ENCODE results near the gene UBE2G1. TPM values are rescaled to one million over a fixed set of nuclear protein-coding genes. Genes with fewer than 3 reads are reported as not detected.

UBE2G1 gene
- total RNA-seq, 1 experiment from 2014 or later = 36.7 TPM

DNA sequence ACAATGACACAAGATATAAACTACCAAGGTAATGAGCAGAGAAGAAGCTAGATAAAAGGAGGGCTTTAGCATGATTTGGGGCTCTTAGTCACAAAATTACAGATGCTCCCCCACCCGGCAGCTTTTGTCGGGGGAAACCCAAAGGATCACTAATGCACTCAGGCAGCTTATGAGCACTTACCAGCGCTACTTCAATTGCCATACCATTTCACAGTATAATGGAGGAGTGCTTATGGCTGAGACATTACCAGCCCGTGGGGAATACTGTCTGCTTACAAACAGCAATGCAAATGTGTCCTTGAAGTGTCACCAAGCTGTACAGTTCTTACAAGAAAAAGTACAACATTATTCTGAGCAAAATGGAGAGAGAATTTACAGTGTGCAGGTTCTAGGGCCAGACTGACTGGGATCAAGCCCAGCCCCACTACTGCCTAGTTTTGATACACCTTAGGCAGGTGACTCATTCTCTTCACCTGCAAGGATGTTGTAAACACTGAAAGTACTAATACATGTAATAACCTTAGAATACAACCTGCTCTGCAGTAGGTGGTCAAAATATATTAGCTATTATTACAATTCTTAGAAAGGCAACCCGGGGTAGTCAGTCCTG is 119.0 kb downstream of the UBE2G1 start:
- Histone ChIP-seq H3K9me3 (replicated peaks) (no peaks in the 10 kb centered on the region), H3K27me3 (no peaks in the 10 kb centered on the region), H3K4me1 (no peaks in the 10 kb centered on the region), H3K36me3 (no peaks in the 10 kb centered on the region), H3K27ac (no peak overlapping the region), H3K4me3 (no peak overlapping the region)
- DNase-seq = no peak

DNA sequence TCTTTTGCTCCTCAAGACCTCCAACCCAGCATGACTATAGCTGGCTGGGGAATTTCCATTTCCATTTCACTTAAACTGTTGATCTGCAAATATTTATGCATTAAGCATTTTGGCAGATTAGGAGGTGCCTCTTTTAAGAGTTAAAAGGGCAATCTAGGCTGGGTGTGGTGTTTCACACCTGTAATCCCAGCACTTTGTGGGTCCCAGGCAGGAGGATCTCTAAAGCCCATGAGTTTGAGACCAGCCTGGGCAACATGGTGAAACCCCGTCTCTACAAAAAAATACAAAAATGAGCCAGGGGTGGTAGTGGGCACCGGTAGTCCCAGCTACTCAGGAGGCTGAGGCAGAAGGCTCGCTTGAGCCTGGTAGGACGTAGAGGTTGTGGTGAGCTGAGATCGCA is 119.8 kb downstream of the UBE2G1 start:
- no peaks in the 10 kb centered on the region for H3K27me3 ChIP-seq
- H3K9me3 ChIP-seq (replicated peaks) = no peaks in the 10 kb centered on the region
- no peak overlapping the region for H3K27ac ChIP-seq
- DNase-seq = no peak
- H3K4me1 ChIP-seq = no peaks in the 10 kb centered on the region
- H3K4me3 ChIP-seq = no peak overlapping the region
- H3K36me3 ChIP-seq = no peaks in the 10 kb centered on the region

DNA sequence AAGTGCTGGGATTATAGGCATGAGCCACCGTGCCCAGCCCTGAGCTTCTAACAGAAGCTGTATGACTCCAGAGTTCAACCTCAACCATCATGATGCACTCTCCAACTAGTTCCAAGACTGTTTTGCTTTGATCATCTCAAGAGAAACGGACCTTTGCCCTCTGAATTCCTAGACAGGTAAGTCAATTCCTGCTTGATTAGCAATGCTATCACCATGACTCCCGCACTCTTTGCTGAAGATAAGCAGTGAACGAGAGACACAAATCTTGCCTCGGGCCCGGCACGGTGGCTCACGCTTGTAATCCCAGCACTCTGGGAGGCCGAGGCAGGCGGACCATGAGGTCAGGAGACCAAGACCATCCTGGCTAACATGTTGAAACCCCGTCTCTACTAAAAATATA is 124.9 kb downstream of the UBE2G1 start:
- H3K4me1 ChIP-seq = no peaks in the 10 kb centered on the region
- H3K4me3 ChIP-seq = no peak overlapping the region
- DNase-seq = no peak

GRCh38 chr17:4236456-4236855 is 130.0 kb downstream of the UBE2G1 start:
- no peak overlapping the region for H3K27ac ChIP-seq
- no peaks in the 10 kb centered on the region for H3K27me3 ChIP-seq
- H3K36me3 ChIP-seq = peaks cover 4% of the 10 kb centered on the region; the same call in 1 of the 2 replicates
- no peak overlapping the region for H3K4me3 ChIP-seq
- H3K4me1 ChIP-seq = no peaks in the 10 kb centered on the region
- no peak for DNase-seq
- no peaks in the 10 kb centered on the region for H3K9me3 ChIP-seq (replicated peaks)

More for the DNA sequence above, 124.9 kb downstream of the UBE2G1 start:
- Histone ChIP-seq H3K27ac (no peak overlapping the region), H3K36me3 (peaks cover 4% of the 10 kb centered on the region; the same call in 1 of the 2 replicates), H3K9me3 (replicated peaks) (no peaks in the 10 kb centered on the region), H3K27me3 (no peaks in the 10 kb centered on the region)

DNA sequence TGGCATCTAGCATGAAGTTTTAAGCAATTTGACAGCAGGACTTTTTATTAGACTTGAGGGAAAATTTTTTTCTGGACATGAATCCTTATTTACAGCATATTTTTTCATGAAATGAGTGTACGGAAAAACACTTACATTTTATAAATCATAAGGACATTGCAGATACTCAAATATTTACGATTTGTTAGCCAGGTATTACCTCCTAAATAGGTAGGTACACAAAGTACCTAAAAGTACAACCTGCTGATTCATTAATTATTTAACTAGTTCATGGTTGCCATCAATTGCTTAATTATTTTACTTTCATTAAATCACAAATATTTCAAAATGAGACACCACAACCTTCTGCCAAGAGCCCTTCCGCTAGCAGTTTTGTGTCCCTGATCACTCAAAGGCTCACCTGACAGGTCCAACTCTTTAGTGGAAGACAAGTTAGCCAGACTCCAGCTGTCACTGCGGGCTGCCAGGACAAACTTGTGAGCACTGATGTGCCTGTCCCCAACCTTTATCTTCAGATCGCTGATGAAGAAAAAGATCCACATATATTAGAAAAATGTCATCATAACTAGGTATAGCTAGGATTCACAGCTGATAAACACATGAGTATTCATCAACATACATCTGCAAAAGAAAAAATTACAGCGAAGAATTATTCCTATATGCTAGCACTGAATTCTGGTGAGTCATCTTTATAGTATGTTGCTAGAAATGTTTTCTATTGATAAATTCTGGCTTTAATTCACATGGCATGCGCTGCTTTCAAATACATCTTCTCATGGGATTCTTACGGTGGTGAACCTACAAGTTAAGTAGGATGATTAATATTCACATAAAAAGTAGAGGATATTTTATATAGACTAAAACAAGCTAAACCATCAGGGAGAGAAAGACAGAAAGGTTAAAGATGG is 130.8 kb downstream of the UBE2G1 start:
- Histone ChIP-seq H3K27me3 (no peaks in the 10 kb centered on the region), H3K4me1 (peaks cover under 1% of the 10 kb centered on the region; the same call in 1 of the 2 replicates), H3K4me3 (no peak overlapping the region), H3K9me3 (replicated peaks) (no peaks in the 10 kb centered on the region), H3K36me3 (peaks cover under 1% of the 10 kb centered on the region; the same call in 1 of the 2 replicates), H3K27ac (no peak overlapping the region)
- no peak for DNase-seq

GRCh38 chr17:4234401-4234800 is 132.1 kb downstream of the UBE2G1 start:
- H3K4me3 ChIP-seq = no peak overlapping the region
- H3K9me3 ChIP-seq (replicated peaks) = no peaks in the 10 kb centered on the region
- DNase-seq = no peak
- H3K27ac ChIP-seq = no peak overlapping the region
- peaks cover 12% of the 10 kb centered on the region; the same call in 1 of the 2 replicates for H3K4me1 ChIP-seq
- H3K36me3 ChIP-seq = no peaks in the 10 kb centered on the region
- H3K27me3 ChIP-seq = no peaks in the 10 kb centered on the region

DNA sequence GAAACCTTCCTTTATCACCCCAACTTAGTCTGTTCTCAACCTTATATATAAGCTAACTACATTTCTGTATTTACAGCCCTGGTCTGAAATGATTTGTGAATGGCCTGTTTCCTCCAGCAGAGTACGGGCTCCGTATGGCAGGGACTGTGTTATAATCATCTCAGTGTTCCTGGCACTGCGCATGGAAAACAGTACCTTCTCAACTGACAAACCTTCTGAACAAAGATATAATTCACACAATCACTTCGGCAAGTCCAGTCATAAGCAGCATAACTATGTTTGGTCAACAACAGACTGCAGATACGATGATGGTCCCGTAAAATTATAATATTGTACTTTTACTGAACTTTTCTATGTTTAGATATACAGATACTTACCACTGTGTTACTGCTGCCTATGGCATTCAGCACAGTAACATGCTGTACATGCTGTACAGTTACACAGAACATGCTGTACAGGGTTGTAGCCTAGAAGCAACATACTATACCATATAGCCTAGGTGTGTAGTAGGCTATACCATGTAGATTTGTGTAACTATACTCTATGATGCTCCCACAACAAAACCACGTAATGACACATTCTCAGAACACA is 132.7 kb downstream of the UBE2G1 start:
- Histone ChIP-seq H3K27ac (no peak overlapping the region), H3K27me3 (no peaks in the 10 kb centered on the region)

GRCh38 chr17:4232168-4232813 is 134.2 kb downstream of the UBE2G1 start:
- Histone ChIP-seq H3K4me1 (peaks cover 12% of the 10 kb centered on the region; the same call in 1 of the 2 replicates), H3K9me3 (replicated peaks) (no peaks in the 10 kb centered on the region), H3K27me3 (no peaks in the 10 kb centered on the region), H3K27ac (no peak overlapping the region), H3K4me3 (no peak overlapping the region), H3K36me3 (no peaks in the 10 kb centered on the region)
- no peak for DNase-seq

More for the DNA sequence above, 132.7 kb downstream of the UBE2G1 start:
- no peaks in the 10 kb centered on the region for H3K9me3 ChIP-seq (replicated peaks)
- H3K36me3 ChIP-seq = no peaks in the 10 kb centered on the region
- no peak overlapping the region for H3K4me3 ChIP-seq
- DNase-seq = no peak
- H3K4me1 ChIP-seq = peaks cover 12% of the 10 kb centered on the region; the same call in 1 of the 2 replicates

DNA sequence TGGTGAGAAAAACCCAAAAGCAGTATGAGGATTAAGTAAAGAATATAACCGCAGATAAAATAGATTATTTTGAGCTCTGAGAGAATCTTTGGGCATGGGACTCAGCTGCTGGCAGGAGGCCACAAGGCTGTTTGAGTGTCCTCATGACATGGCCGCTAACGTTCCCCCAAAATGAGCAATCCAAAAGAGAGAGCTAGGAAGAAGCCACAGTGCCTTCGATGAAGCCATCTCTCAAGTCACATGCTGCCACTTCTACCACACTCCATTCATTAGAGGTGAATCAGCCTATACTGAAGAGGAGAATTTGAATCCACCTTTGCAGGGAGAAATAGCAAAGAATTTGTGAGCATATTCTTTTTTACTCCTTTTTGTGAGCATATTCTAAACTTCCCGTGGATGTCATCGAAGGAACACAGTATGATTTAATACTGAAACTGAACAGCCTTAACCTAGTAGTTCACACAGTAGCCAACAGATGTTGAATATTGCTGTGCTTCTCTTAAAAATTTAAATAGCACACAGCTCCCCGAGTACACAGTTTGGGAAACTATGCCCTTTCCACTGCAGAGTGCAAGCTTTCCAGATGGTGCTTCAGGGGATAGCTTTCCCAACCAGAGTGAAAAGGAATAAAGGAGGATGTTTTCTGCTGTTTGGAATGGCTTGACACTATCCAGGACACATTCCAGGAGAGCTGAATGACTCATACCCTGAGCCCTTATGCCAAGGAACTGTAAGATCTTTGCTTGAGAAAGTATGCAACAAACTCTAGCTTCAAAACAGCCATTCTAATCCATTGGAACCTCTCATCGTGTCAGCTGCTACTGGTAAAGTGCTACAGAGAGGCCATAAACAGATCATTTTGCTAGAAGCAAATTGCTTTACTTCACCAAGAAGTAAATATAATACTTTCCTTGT is 136.6 kb downstream of the UBE2G1 start:
- H3K9me3 ChIP-seq (replicated peaks) = no peaks in the 10 kb centered on the region
- peak; percentile 26 to 55 for DNase-seq
- no peak overlapping the region for H3K4me3 ChIP-seq
- H3K4me1 ChIP-seq = peaks cover 12% of the 10 kb centered on the region; the same call in 1 of the 2 replicates
- H3K27me3 ChIP-seq = no peaks in the 10 kb centered on the region
- peak overlapping the region; percentile 11; the same call in 1 of the 2 replicates for H3K27ac ChIP-seq
- no peaks in the 10 kb centered on the region for H3K36me3 ChIP-seq

- Histone ChIP-seq H3K36me3 (no peaks in the 10 kb centered on the region; the same call in 1 of the 2 replicates), H3K9me3 (replicated peaks) (no peaks in the 10 kb centered on the region), H3K27ac (no peak overlapping the region), H3K4me3 (no peak overlapping the region), H3K4me1 (no peaks in the 10 kb centered on the region), H3K27me3 (no peaks in the 10 kb centered on the region)
- no peak for DNase-seq
Measured at GRCh38 chr17:4221899-4222659, 144.4 kb downstream of the UBE2G1 start.

- no peaks in the 10 kb centered on the region for H3K27me3 ChIP-seq
Measured at GRCh38 chr17:4221163-4221562, 145.3 kb downstream of the UBE2G1 start.

GRCh38 chr17:4220655-4221054 is 145.8 kb downstream of the UBE2G1 start:
- H3K4me3 ChIP-seq = no peak overlapping the region
- no peaks in the 10 kb centered on the region for H3K9me3 ChIP-seq (replicated peaks)
- H3K36me3 ChIP-seq = peaks cover under 1% of the 10 kb centered on the region; the same call in 1 of the 2 replicates
- no peaks in the 10 kb centered on the region for H3K27me3 ChIP-seq
- no peaks in the 10 kb centered on the region for H3K4me1 ChIP-seq
- no peak overlapping the region for H3K27ac ChIP-seq
- DNase-seq = no peak

More at GRCh38 chr17:4221163-4221562, 145.3 kb downstream of the UBE2G1 start:
- no peaks in the 10 kb centered on the region; the same call in 1 of the 2 replicates for H3K36me3 ChIP-seq
- DNase-seq = no peak
- no peaks in the 10 kb centered on the region for H3K4me1 ChIP-seq
- H3K4me3 ChIP-seq = no peak overlapping the region
- no peaks in the 10 kb centered on the region for H3K9me3 ChIP-seq (replicated peaks)
- no peak overlapping the region for H3K27ac ChIP-seq
